Measurements from ENCODE around the gene OR2W1.

Gene OR2W1

DNA sequence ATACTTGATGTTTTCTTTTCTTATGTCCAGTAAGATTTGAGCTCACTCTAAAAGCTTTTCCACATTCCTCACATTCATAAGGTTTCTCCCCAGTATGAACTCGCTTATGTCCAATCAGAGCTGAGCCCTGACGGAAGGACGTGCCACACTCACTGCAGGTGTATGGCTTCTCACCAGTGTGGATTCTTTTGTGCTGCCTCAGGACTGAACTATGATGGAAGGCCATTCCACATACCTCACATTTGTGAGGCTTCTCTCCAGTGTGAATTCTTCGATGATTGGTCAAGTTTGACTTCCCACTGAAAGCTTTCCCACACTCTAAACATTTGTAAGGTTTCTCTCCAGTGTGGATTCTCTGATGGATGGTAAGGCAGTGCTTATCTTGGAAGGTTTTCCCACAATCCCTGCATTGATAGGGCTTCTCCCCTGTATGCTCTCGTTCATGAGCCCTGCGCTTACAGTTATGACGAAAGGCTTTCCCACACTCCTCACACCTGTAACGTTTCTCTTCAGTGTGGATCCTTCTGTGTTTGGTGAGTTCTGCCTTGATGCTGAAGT lies 49.8 kb downstream of the OR2W1 start:
- DNase-seq, result no peak

Data from DMS153 (cell line).